Smooth muscle cell (in vitro differentiated cells): ENCODE results near the gene SAXO2. TPM values are rescaled to one million over a fixed set of nuclear protein-coding genes. Genes with fewer than 3 reads are reported as not detected.
"Not testable (repeated sequence)": the region's sequence is repeated elsewhere in the genome, so short reads cannot be mapped to it uniquely, and the experiment has no call there.

Source experiments
- DNase-seq: peaks from one replicate; lab custom pipeline; 2025; ENCODE audit not compliant: unreplicated experiment; lab: John Stamatoyannopoulos, UW
- H2AFZ ChIP-seq: fragments of 200-600 bp; sonication (generic); 2 replicates; pipeline ENCODE4 v1.6.0; 2016; ENCODE audit warnings: antibody characterized with exemption, low read depth, mild to moderate bottlenecking
- H3F3A ChIP-seq: fragments of 200-600 bp; sonication (generic); 2 replicates; pipeline ENCODE4 v1.6.0; 2017; ENCODE audit warnings: antibody characterized with exemption, low read depth
- H3K27ac ChIP-seq: fragments of 200-600 bp; sonication (generic); 2 replicates; pipeline ENCODE4 v1.5.1; 2016; ENCODE audit warnings: low read depth, mild to moderate bottlenecking
- H3K27me3 ChIP-seq: fragments of 200-600 bp; sonication (generic); 2 replicates; pipeline ENCODE4 v1.6.1; 2016; ENCODE audit warnings: low read depth, mild to moderate bottlenecking
- H3K36me3 ChIP-seq: fragments of 200-600 bp; sonication (generic); 2 replicates; pipeline ENCODE4 v1.5.1; 2016; ENCODE audit warnings: low read depth
- H3K4me1 ChIP-seq: fragments of 200-600 bp; sonication (generic); 2 replicates; pipeline ENCODE4 v1.5.1; 2016; ENCODE audit warnings: low read depth
- H3K4me2 ChIP-seq: fragments of 200-600 bp; sonication (generic); 2 replicates; pipeline ENCODE4 v1.6.0; 2016; ENCODE audit warnings: mild to moderate bottlenecking
- H3K4me3 ChIP-seq: fragments of 200-600 bp; sonication (generic); 2 replicates; pipeline ENCODE4 v1.5.1; 2016; ENCODE audit warnings: mild to moderate bottlenecking
- H3K79me2 ChIP-seq: fragments of 200-600 bp; sonication (generic); 2 replicates; pipeline ENCODE4 v1.6.0; 2016; ENCODE audit warnings: low read depth, mild to moderate bottlenecking
- H3K9ac ChIP-seq: fragments of 200-600 bp; sonication (generic); 2 replicates; pipeline ENCODE4 v1.6.0; 2016; ENCODE audit warnings: low read depth
- H3K9me3 ChIP-seq: fragments of 200-600 bp; sonication (generic); replicated peaks from 2 replicates; pipeline ENCODE4 v1.5.1; 2016; ENCODE audit warnings: low read depth
- H4K20me1 ChIP-seq: fragments of 200-600 bp; sonication (generic); 2 replicates; pipeline ENCODE4 v1.6.0; 2016; ENCODE audit warnings: low read depth
- WGBS: methylation state at CpG from one replicate; pipeline ENCODE4 v1.1.7; 2016; ENCODE audit warnings: low lambda C conversion rate; 5-methylcytosine and 5-hydroxymethylcytosine counted together
- polyA plus RNA-seq: library from polyadenylated mRNA; unstranded; fragments of >200 nt; fragmentation: Nextera tagmentation; extraction: Ambion mirVana; gene quantifications from 2 replicates; pipeline ENCODE4 v1.2.1, GENCODE V29; 2016
- total RNA-seq: library from RNA; depleted of rRNA; stranded (reverse); fragments of >200 nt; gene quantifications from 2 replicates; pipeline ENCODE4 v1.2.3, GENCODE V29; 2014

SAXO2 gene
- total and polyA plus RNA-seq, 2 experiments from 2014 or later, result 0.54 to 1.2 TPM

DNA sequence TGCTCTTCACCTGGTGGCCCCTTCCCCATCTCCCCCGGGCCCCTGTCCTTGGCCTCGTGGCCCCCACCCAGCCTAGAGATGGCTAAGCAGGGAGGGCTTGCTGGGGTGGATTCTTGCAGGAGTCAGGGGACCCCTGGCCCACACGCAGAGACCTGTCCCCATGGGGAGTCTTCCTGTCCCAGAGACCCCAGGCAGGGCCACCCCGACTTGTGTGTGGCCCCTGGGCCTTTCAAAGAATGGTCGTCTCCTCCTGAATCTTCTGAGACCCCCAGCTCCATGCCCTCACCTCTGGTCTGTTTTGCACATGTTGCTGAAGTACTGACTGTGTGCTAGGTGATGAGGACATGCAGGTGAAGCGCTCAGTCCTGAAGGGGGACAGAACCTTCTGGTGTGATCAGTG lies 58.2 kb downstream of the SAXO2 start:
- H3K79me2 ChIP-seq, H3F3A ChIP-seq, H3K27ac ChIP-seq, H3K27me3 ChIP-seq, H3K4me3 ChIP-seq, H2AFZ ChIP-seq, H3K36me3 ChIP-seq, H3K4me2 ChIP-seq, DNase-seq, H3K4me1 ChIP-seq, H3K9ac ChIP-seq, H3K9me3 ChIP-seq, H4K20me1 ChIP-seq: not testable (repeated sequence)
- 75% methylated on average over 2 of the region's 6 CpGs for WGBS

DNA sequence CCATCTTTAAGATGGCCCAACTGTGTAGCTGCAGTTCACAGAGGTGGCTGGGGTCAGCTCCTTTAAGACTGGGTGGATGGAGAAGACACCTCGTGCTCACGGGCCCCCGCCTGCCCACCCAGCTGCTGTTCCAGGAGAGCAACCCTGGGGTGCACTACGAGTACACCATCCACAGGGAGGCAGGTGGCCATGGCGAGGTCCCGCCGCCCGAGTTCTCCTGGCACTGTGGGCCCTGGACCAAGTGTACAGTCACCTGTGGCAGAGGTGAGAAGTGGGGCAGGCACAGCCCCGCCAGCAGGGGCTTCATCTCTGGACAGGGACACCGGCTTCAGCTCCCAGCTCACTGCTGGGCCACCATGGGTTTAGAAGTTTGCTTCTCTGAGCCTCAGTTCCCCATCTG lies 59.9 kb downstream of the SAXO2 start:
- H3F3A ChIP-seq, H3K4me1 ChIP-seq, H3K9me3 ChIP-seq, H3K36me3 ChIP-seq, H3K4me2 ChIP-seq, H3K4me3 ChIP-seq, H3K9ac ChIP-seq, DNase-seq, H3K27ac ChIP-seq, H2AFZ ChIP-seq, H4K20me1 ChIP-seq, H3K79me2 ChIP-seq, H3K27me3 ChIP-seq: not testable (repeated sequence)
- WGBS, result no CpG with 5 or more reads among the region's 10 CpGs

DNA sequence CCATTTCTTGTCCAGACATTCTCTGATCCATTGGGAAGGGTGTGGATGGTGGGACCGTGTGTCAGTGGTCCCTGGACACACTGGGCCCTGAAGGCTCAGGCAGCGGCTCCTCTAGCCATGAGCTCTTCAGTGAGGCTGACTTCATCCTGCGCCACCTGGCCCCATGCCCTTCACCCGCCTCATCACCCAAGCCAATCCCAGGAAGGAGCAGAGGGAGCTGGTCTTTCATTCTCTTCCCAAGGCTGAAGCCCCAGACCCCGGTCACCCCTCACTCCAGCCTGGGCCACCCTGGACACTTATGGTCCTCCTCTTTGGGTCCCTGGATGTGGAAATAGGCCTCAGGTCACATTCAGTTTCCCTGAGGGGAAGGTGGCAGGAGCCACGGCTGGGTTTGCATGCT lies 62.2 kb downstream of the SAXO2 start:
- WGBS, result 92% methylated on average over 6 of the region's 6 CpGs
- H3K4me3 ChIP-seq, H3K36me3 ChIP-seq, H3K9me3 ChIP-seq, H3K9ac ChIP-seq, H3K27me3 ChIP-seq, H3F3A ChIP-seq, DNase-seq, H3K4me1 ChIP-seq, H3K27ac ChIP-seq, H3K79me2 ChIP-seq, H3K4me2 ChIP-seq, H4K20me1 ChIP-seq, H2AFZ ChIP-seq: not testable (repeated sequence)

GRCh38 chr15:82325646-82326045 lies 63.0 kb downstream of the SAXO2 start:
- H3K36me3 ChIP-seq, H3K9ac ChIP-seq, H3K4me2 ChIP-seq, H4K20me1 ChIP-seq, H3K4me3 ChIP-seq, H3K27me3 ChIP-seq, H3K27ac ChIP-seq, H3F3A ChIP-seq, H2AFZ ChIP-seq, H3K79me2 ChIP-seq, DNase-seq, H3K9me3 ChIP-seq, H3K4me1 ChIP-seq: not testable (repeated sequence)
- WGBS, result 91% methylated on average over 9 of the region's 10 CpGs

DNA sequence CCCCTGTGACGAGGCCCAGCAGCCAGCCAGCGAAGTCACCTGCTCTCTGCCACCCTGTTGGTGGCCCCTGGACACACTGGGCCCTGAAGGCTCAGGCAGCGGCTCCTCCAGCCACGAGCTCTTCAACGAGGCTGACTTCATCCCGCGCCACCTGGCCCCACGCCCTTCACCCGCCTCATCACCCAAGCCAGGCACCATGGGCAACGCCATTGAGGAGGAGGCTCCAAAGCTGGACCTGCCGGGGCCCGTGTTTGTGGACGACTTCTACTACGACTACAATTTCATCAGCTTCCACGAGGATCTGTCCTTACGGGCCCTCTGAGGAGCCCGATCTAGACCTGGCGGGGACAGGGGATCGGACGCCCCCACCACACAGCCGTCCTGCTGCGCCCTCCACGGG lies 64.3 kb downstream of the SAXO2 start:
- H3K4me1 ChIP-seq, H3F3A ChIP-seq, H3K27me3 ChIP-seq, DNase-seq, H3K27ac ChIP-seq, H3K36me3 ChIP-seq, H3K4me2 ChIP-seq, H2AFZ ChIP-seq, H3K4me3 ChIP-seq, H3K9ac ChIP-seq, H4K20me1 ChIP-seq, H3K79me2 ChIP-seq, H3K9me3 ChIP-seq: not testable (repeated sequence)
- WGBS, result 96% methylated on average over 12 of the region's 23 CpGs

GRCh38 chr15:82327372-82327771 lies 64.8 kb downstream of the SAXO2 start:
- not testable (repeated sequence) for H3K79me2 ChIP-seq, DNase-seq

GRCh38 chr15:82329039-82329438 lies 66.4 kb downstream of the SAXO2 start:
- H3K27ac ChIP-seq, H4K20me1 ChIP-seq, H3K79me2 ChIP-seq, H3K36me3 ChIP-seq, H3K4me1 ChIP-seq, H3F3A ChIP-seq, H3K4me2 ChIP-seq, H2AFZ ChIP-seq, H3K4me3 ChIP-seq, H3K9ac ChIP-seq, H3K27me3 ChIP-seq, H3K9me3 ChIP-seq, DNase-seq: not testable (repeated sequence)
- WGBS, result no CpG with 5 or more reads among the region's 13 CpGs

More at GRCh38 chr15:82327372-82327771, 64.8 kb downstream of the SAXO2 start:
- not testable (repeated sequence) for H3F3A ChIP-seq, H2AFZ ChIP-seq, H3K27me3 ChIP-seq, H3K9ac ChIP-seq, H3K4me1 ChIP-seq, H3K36me3 ChIP-seq, H3K27ac ChIP-seq, H3K9me3 ChIP-seq, H3K4me2 ChIP-seq, H4K20me1 ChIP-seq, H3K4me3 ChIP-seq
- 97% methylated on average over 9 of the region's 10 CpGs for WGBS

DNA sequence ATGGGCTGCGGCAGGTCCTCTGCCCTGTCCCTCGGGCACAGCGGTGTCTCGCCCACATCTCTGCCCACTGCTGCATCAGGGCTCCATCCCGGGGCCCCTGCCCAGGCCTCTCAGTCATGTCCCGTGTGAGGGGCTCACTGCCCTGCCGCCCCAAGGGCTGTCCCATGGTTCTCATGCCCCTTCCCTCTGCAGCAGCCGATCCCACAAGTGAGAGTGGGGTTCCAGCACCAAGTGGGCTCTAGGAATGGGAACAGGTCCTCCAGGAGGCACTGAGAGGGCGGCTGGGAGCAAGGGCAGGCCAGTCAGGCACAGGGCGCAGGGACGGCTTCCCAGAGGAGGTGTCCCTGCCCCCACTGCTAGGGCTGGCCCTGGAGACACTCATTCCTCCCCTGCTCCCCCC lies 68.3 kb downstream of the SAXO2 start:
- H3K79me2 ChIP-seq, H3K4me3 ChIP-seq, H2AFZ ChIP-seq, H3K27me3 ChIP-seq, H3F3A ChIP-seq, H3K27ac ChIP-seq, DNase-seq, H4K20me1 ChIP-seq, H3K4me2 ChIP-seq, H3K36me3 ChIP-seq, H3K4me1 ChIP-seq, H3K9ac ChIP-seq, H3K9me3 ChIP-seq: not testable (repeated sequence)
- WGBS, result 100% methylated on average over 1 of the region's 11 CpGs

DNA sequence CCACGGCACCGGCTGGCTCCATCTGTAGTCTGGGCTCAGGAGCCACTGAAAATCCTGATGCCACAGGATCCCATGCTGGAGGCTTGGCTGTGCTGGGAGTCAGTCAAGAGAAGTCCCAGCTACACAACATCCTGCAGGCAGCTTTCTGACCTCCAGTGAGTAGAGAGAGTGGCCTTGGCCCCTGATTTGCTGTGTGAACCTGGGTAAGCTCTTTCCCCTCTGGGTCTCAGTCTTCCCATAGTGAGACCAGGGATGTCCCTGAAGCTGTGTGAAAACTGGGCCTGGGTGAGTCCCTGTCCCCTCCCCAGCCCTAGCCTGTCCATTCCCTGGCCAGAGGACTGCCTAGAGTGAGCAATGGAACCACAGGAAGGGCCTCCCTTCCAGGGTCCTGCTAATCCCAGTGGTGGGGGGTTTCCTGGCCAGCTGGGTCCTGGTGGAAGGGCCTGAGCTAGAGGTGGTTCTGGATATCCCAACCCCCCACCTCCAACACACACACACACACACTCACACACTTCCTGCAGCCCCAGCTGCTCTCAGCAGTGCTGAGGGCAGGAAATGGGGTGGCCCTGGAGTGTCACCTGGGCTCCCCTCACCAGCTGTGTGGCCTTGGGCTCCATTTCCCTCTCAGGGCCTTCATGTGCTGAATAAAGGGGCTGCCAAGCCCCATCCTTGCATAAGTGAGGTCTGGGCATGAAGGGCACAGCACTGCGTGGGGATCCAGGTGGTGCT lies 69.1 kb downstream of the SAXO2 start:
- DNase-seq, H4K20me1 ChIP-seq, H2AFZ ChIP-seq, H3K4me2 ChIP-seq, H3K4me3 ChIP-seq, H3K9me3 ChIP-seq, H3K4me1 ChIP-seq, H3K79me2 ChIP-seq, H3K27me3 ChIP-seq, H3K36me3 ChIP-seq, H3K9ac ChIP-seq, H3F3A ChIP-seq, H3K27ac ChIP-seq: not testable (repeated sequence)
- WGBS, result 71% methylated on average over 1 of the region's 3 CpGs
